NOMO-1 (cell line): ENCODE measurements around the gene ZNF777.
A peak's percentile ranks its signal among the peaks of the same experiment; 100 is the strongest.
"Not testable (repeated sequence)": the region's sequence is repeated elsewhere in the genome, so short reads cannot be mapped to it uniquely, and the experiment has no call there.

Source experiments
- DNase-seq, 2 experiments: peaks; one replicate each; lab custom pipeline; 2025; ENCODE audit not compliant: unreplicated experiment in 2 of 2; lab: John Stamatoyannopoulos, UW

Gene ZNF777

DNA sequence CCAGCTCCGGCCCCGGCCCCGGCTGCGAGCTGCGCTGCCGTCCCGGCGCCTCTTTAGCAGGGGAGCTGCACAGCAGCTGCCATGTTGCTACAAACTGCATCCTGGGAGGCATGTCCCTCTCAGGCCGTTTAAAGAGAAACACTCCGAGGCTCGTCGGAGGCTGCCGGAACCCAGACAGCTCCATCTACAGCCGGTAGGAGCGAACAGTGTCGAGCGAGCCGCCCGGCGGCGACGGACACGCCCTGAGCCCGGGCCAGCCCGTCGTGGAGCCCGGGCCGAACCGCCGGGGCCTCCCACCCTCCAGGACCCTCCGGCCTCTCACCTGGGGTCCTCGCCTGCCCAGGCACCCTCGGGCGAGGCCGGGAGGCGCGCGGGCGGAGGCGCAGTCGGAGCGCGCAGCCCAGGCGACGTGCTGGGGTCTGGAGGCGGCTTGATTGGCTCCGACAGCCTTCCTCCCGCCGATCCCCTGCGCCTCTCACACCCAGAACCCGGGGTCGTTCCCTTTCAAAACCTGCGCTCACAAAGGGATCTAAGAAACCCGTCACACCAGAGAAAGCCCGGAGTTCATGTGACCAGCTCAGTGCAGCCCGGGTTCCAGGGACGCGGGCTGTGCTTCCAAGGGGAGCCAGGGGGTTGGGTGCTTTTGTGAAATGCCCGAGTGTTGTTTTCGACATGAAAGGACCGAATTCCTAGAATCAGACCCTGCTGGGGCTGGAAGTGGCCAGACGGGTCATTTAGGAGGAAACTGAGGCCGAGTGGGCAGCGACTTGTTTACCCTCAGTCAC, at the start of gene ZNF777:
Gene ZNF777 (minus strand): TSS at position 570 of the 785 bp plus-strand sequence. CDS start 5,040 bp downstream, outside the sequence.
- DNase-seq: peak; percentile 51 to 58

DNA sequence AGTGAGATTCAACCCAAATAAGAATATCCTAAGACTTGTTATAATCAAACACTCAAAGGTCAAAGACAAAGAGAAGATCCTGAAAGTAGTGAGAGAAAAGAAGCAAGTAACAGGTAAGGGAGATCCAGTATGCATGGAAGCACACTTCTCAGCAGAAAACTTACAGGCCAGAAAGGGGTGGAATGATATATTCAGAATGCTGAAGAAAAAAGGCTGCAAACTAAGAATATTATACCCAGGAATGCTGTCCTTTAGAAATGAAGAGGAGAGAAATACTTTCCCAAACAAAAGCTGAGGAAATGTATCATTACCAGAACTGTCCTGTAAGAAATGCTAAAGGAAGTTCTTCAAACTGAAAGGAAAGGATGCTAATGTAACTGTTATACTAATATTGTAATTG, 49.4 kb upstream of the ZNF777 start:
- no peak for DNase-seq

DNA sequence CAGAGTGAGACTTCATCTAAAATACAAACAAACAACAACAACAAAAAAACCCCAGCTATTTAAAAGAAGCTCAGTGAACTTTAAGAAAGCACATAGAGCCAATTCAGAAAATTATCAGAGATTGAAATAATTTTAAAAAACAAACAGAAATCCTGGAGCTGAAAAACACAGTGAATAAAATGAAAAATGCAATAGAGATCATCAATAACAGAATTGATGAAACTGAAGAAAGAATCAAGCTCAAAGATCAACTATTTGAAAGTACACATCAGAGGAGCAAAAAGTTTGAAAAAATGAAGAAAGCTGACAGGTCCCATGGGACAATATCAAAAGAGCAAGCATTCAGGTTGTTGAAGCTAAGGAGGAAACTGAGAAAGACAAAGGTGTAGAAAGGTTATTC, 48.9 kb upstream of the ZNF777 start:
- DNase-seq: no peak

DNA sequence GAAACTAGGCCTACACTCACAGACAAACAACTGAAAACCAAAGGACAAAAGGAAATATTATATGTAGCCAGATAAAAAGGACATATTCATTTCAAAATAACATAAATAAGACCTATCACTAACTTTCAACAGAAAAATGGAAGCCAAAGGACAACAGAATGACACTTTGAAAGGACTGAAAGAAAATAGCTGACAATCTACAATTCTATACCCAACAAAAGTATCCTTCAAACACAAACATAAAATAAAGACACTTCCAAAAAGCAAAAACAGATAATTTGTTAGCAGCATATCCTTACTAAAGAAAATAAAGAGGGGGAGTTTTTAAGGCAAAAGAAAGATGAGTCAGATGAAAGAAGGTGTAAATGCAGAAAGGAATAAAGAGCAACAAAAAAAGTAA, 44.7 kb upstream of the ZNF777 start:
- no peak for DNase-seq

DNA sequence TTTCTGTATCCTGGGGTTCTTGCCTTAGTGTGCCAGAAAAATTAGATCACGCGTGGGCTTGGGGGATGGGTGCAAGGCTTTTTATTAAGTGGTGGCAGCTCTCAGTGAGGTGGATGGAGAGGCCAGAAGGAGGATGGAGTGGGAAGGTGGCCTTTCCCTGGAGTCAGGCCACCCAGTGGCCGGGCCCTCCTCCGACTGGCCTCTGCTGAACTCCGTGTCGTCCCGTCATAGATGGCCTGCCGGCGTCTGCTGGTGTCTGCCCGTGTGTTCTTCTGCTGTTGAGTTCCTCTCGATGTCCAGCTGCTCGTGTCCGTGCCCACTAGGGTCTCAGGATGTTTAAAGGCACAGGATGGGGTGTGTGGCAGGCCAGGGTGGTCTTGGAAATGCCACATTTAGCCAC, 40.8 kb upstream of the ZNF777 start:
- no peak for DNase-seq

- no peak for DNase-seq
Observed at GRCh38 chr7:149500910-149501309, 40.0 kb upstream of the ZNF777 start.

DNA sequence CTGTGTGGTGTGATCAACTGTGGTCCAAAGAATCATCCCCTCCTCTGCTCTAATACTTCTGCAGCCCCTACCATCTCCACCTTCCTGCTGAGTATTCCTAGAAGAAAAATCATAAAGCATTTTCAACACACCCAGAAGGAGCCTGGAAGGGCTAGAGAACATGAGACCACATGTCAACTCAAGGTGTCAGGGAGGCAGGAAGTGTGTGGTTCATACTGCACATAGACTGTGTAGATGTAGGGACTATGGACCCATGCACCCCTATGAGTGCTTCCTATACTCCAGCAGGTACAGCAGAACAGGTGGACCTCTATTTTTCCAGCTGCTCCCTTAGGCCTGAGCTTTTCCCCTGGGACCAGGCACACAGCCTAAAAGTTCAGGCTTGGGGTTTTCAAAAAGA, 39.3 kb upstream of the ZNF777 start:
- no peak for DNase-seq

- DNase-seq: no peak
Observed at GRCh38 chr7:149498811-149499210, 37.9 kb upstream of the ZNF777 start.

DNA sequence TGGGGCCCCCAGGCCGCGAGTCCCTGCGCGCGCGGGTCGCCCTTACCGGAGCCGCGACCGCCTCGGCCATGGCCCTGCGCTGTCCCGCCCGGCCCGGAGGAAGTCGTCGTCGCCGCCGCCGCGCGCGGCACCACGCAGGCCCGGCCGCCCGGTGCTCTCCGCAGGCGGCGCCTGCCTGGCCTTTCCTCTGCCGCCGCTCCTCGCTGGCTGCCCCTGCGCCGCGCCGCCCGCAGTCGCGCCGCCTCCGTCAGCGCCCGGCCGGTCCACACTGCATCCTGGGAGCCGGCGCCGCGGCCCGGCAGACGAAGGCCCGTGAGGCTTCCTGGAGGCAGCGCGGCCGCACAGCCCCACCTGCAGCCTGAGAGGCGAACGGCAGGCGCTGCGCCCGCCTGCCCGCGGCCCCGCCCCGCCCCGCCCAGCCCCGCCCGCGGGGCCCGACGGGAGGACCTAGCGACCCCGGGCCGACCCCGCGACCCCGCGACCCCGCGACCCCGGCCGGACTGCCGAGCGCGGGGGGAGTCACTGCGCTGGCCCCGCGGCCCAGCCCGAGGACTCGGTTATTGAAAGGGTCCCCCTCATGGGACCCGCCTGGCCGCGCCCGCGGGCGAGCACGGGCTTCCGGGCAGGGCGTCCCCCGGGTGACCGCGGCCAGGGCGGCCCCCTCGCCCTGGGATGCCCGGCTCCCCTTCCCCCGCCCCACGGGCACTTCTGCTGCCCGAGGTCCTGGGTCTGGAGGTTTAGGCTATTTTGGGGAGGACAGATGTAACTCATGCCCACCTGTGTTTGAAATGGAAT, 36.8 kb upstream of the ZNF777 start, which contains the start of gene ZNF746:
Gene ZNF746 (minus strand): TSS at position 343 of the 795 bp plus-strand sequence. CDS start 273 bp downstream, at position 70.
- peak; percentile 47 to 66 for DNase-seq

GRCh38 chr7:149496642-149497391, 36.0 kb upstream of the ZNF777 start:
- DNase-seq: peak in 1 of 2 experiments; percentile 3

DNA sequence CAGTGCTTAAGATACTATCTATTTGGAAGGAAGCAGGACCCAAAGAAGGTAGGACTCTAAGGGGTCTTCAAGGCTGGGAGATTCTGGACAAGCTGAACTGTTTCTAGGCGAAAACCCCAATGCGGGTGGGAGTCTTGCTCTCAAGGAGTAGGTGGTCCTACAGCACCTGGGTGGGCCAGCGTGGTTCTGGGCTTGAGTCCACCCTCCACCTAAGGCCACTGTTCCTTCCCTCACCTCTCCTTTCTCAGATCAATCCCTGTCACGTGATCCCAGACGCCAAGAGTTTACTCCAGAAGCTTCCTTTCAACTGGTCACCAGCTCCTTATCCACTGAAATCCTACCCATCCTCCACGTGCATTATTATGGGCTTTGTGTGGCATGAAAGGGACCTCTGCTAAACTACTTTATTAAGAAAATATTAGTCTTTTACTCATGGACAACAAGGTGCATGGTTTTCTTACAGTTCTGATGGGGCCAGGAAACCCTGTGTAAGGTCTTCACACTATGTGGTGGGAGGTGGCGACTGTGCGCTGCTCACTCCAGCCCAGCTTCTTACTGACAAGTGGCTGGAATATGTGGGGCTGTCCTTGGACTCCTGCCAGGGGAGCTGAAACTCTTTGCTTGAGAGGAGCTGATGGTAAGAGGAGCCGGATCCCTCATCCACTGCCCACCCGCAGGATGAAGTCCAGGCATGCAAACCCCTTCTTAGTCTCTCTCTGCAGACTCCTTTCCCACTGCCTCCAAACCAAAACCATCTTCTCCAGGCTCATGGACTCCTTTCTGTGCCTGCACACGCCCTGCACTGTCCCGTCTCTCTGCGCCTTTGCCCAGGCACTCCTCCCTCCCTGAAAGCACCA, 35.2 kb upstream of the ZNF777 start:
- no peak for DNase-seq

DNA sequence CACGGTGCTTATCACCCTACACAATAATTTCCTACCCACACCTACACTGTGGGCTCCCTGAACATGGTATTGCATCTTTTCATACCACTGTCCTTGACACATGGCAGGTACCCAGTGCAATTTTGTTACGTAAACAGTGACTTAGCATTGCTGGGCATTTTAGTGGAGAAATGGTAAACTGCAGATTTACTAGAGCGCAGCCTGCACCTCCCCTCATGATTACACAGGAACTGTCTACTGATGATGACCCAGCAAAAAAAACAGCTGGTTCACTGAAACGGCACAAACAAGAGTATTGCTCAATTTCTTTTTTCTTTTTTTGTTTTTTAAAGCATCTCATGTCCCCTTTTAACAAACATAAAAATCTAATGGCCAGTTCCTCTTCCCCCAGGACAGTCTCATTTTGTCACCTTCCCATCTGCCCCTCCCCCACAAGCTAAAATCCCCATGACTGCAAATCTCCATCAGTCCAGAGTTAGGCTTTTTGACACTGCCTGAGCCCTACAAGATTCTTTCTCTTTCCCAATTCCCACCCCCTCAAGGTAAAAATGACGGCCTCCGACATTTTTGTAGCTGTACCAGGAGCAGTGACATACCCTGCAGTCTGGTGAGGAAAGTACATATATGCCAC, 34.0 kb upstream of the ZNF777 start:
- peak; percentile 32 to 47 for DNase-seq

DNA sequence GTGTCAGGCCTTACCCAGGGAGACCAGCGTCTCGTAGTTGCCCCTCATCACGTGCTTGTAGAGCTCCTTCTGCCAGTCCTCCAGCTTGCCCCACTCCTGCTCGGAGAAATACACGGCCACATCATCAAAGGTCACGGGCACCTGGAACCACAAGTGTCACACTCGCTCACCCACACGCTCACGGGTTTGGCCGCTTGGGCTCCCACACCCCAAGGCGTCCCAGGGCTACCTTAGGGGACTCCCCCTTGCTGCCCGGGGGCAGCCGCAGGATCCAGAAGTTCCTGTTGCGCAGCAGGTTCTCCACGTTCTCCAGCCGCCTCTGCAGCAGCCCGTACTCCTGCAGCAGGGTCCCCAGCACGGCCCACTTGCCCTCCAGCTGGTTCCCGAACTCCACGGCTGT, 33.1 kb upstream of the ZNF777 start:
- not testable (repeated sequence) for DNase-seq

DNA sequence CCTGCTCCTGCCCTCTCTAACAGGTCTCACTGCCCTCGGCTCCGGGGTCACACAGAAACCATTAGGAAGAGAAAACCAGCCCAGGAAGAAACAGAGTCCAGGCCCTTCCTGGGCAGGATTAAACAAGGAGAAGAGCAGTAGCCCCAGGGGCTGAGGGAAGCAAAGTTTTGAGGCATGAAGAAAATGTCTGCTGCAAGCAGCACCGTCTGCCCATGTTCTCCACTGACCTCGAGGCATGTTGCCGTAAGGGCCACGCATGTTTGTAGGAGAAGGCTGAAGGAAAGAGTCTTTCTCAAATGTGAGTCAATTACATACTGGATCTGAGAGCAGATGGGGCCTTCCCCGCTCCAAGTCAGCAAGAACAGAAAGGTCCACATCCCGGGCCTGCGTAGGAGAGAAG, 32.5 kb upstream of the ZNF777 start:
- DNase-seq: no peak

DNA sequence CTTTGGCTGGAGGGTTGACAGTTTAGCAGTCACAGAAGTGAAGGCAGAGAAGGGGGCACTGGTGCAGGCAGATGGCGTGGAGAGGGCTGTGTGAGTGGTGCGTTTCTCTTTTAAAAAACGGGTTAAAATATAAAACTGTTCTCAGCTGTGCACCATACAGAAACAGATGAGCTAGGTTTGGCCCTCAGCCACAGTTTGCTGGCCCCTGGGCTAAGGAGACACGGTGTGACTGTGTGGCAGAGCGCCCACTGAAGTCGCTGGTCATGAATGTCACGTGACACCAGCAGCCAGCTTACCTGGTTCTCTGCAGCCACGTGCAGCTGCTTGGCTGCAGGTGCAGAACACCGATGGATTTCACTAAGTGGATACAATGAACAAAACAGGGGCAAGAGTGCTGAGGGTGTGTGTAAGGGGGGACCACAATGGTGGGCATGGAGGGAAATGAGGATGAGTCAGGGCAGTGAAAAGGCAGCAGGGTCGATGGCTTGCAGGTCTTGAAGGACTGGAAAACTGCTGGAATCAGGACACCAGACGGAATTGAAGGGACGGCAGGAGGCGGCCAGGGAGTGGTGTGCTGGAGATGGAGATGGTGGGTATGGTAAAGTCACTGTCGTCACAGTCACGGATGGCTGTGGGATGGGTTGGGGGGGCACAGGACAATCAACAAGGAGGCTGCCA, 29.4 kb upstream of the ZNF777 start:
- DNase-seq: no peak

DNA sequence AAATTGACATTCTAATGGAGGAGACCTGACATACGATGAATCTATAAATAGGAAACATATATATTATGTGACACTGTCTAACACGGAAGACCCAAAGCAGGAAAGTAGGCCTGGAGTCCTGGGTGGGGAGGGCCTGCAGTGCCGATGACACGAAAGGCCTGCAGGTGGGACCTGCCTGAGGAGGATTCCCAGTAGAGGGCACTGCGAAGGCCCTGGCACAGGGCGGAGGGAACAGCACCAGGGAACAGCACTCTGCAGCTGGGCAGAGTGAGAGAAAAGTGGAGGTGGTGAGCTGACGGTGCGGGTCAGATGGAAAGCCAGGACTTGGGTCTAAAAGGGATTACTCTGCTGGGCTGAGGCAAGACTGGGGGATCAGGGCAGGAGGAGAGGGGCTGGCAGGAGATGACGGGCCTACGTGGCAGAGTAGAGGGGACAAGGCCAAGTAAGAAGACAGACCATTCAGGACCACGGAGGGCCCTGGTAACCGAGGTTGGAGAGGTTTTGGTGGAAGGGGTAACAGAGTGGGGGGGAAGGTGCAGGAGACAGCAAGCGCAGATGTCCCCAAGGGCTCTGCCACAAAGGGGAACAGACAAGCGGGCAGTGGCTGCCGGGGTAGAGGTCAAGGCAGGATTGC, 28.6 kb upstream of the ZNF777 start:
- DNase-seq: no peak

DNA sequence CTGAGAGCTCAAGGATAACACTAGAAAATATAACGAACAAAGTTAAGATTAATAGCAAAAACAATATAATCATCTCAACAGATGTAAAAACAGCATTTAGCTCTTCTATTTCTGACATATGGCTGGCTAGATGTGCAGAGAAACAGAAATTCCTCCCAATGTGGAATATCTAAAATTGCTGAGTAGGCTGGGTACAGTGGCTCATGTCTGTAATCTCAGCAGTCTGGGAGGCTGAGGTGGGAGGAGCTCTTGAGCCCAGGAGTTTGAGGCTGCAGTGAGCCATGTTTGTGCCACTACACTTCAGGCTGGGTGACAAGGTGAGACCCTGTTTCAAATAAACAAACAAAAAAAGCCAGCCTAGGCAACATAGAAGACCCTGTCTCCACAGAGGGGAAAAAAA, 18.7 kb upstream of the ZNF777 start:
- DNase-seq: no peak

GRCh38 chr7:149478754-149479153, 17.9 kb upstream of the ZNF777 start:
- DNase-seq: no peak
